NCI-H748 (cell line): ENCODE results near the gene EPHB2.
"Not testable (repeated sequence)": the region's sequence is repeated elsewhere in the genome, so short reads cannot be mapped to it uniquely, and the experiment has no call there.

Source experiments
- DNase-seq: peaks from one replicate; lab custom pipeline; 2025; ENCODE audit not compliant: unreplicated experiment; lab: John Stamatoyannopoulos, UW

Gene EPHB2

GRCh38 chr1:22689505-22689904 is 21.1 kb upstream of the EPHB2 start:
- DNase-seq, result peak; percentile 61

GRCh38 chr1:22691031-22691753 is 19.4 kb upstream of the EPHB2 start:
- no peak for DNase-seq

- no peak for DNase-seq
Measured at GRCh38 chr1:22694172-22694571, 16.5 kb upstream of the EPHB2 start.

GRCh38 chr1:22696610-22697009 is 14.0 kb upstream of the EPHB2 start:
- no peak for DNase-seq

- no peak for DNase-seq
Measured at GRCh38 chr1:22697980-22698379, 12.7 kb upstream of the EPHB2 start.

GRCh38 chr1:22699681-22700520 is 10.7 kb upstream of the EPHB2 start:
- no peak for DNase-seq

GRCh38 chr1:22702296-22703085 is 8.1 kb upstream of the EPHB2 start:
- DNase-seq, result no peak

- peak; percentile 65 for DNase-seq
Measured at GRCh38 chr1:22704440-22705067, 6.1 kb upstream of the EPHB2 start.

GRCh38 chr1:22705586-22705985 is 5.1 kb upstream of the EPHB2 start:
- no peak for DNase-seq

- DNase-seq, result not testable (repeated sequence)
Measured at GRCh38 chr1:22706100-22706499, 4.5 kb upstream of the EPHB2 start.

- DNase-seq, result no peak
Measured at GRCh38 chr1:22708777-22709176, 1.9 kb upstream of the EPHB2 start.

- DNase-seq, result no peak
Measured at GRCh38 chr1:22709227-22709626, 1.4 kb upstream of the EPHB2 start.

- DNase-seq, result peak; percentile 59
Measured at GRCh38 chr1:22709891-22710700, 543 bp upstream of the EPHB2 start.

- DNase-seq, result peak; percentile 49
Measured at GRCh38 chr1:22711071-22711470, 432 bp downstream of the EPHB2 start.

- DNase-seq, result peak; percentile 37
Measured at GRCh38 chr1:22711591-22712501, 1.2 kb downstream of the EPHB2 start.

- DNase-seq, result no peak
Measured at GRCh38 chr1:22712502-22713271, 2.0 kb downstream of the EPHB2 start.

- DNase-seq, result no peak
Measured at GRCh38 chr1:22714455-22714854, 3.8 kb downstream of the EPHB2 start.

- peak; percentile 79 for DNase-seq
Measured at GRCh38 chr1:22717037-22717760, 6.6 kb downstream of the EPHB2 start.
